ENCODE data around the gene ACOX3.

DNA sequence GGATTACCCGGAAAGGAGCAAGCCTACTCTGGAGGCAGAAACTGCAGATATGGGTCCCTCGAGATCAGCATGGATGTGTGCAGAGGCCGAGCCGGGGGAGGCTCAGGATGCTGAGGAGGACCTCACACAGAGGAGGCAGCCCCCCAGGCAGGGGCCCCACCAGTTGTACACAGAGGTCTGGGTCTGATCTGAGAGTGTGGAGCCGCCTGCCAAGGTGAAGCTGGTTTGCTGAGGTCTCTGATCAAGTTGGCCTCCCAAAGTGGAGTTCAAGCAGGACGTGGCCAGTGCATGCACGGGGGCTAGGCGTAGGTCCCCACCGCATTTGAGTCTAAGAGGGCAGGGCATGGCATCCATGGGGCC, 35.0 kb downstream of the ACOX3 start:
- TF ChIP-seq POLR2A (IDR thresholded peaks at IDR 0.05) = no peak
- TF ChIP-seq, protein P1, sequence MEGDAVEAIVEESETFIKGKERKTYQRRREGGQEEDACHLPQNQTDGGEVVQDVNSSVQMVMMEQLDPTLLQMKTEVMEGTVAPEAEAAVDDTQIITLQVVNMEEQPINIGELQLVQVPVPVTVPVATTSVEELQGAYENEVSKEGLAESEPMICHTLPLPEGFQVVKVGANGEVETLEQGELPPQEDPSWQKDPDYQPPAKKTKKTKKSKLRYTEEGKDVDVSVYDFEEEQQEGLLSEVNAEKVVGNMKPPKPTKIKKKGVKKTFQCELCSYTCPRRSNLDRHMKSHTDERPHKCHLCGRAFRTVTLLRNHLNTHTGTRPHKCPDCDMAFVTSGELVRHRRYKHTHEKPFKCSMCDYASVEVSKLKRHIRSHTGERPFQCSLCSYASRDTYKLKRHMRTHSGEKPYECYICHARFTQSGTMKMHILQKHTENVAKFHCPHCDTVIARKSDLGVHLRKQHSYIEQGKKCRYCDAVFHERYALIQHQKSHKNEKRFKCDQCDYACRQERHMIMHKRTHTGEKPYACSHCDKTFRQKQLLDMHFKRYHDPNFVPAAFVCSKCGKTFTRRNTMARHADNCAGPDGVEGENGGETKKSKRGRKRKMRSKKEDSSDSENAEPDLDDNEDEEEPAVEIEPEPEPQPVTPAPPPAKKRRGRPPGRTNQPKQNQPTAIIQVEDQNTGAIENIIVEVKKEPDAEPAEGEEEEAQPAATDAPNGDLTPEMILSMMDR (IDR thresholded peaks at IDR 0.05 in 4 of 5, conservative IDR thresholded peaks at IDR 0.05 in 1 of 5) = no peak
